ENCODE measurements around the gene C5.
"Not testable (repeated sequence)": the region's sequence is repeated elsewhere in the genome, so short reads cannot be mapped to it uniquely, and the experiment has no call there.

C5 gene

GRCh38 chr9:120979797-120980196 lies 70.3 kb downstream of the C5 start:
- DNase-seq (ENCODE audit: low read depth in 2 of 2), result no peak

DNA sequence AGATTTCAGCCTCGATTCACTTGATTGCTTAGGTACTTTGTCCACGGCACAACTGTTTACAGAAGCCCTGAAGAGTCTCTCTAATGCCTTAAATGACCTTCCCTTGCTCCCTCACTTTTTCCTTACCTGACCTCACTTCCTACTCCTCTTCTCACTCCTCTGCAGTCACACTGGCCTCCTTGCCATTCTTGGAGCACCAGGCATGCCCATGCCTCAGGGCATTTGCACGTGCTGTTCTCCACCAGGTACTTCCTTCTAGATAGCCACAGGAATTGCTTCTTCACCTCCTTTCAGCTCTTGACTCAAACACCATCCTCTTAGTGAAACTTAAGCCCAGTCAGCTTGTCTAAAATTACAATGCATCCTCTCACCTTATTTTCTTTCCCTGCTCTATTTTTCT lies 71.1 kb downstream of the C5 start:
- DNase-seq (ENCODE audit: low read depth in 2 of 2), result no peak

DNA sequence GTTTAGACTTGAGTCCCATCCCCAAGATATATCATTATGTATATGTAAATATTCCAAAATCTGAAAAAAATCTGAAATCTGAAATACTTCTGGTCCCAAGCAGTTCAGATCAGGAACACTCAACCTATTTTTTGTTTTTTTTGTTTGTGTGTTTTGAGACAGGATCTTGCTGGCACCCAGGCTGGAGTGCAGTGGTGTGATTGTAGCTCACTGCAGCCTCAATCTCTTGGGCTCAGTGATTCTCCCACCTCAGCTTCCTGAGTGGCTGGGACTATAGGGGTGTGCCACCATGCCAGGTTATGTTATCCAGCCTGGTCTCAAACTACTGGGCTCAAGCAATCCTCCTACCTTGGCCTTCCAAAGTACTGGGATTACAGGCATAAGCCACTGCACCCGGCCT lies 72.8 kb downstream of the C5 start:
- DNase-seq (ENCODE audit: low read depth in 2 of 2), result no peak

GRCh38 chr9:120974921-120975320 lies 75.2 kb downstream of the C5 start:
- no peak for DNase-seq (ENCODE audit: low read depth in 2 of 2)

- no peak for DNase-seq (ENCODE audit: low read depth in 2 of 2)
Observed at GRCh38 chr9:120974181-120974580, 75.9 kb downstream of the C5 start.

DNA sequence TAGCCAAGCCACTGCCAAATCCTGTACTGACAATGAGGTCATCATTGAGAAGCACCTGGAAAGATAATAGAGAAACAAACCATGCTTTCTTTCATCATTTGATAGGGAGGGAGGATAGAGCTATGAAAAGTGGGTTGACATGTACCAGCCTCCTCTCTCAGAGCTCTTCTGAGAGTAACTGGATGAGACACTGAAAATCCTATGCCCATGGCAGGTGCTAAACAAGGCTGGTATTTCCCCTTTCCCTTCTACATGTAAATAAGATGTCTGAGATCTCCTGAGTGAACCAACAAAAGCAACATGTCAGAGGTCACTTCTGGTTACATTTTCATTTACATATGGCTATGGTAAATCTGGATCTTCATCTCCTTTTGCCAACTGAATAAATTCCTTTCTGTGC lies 78.1 kb downstream of the C5 start:
- DNase-seq (ENCODE audit: low read depth in 2 of 2), result no peak

DNA sequence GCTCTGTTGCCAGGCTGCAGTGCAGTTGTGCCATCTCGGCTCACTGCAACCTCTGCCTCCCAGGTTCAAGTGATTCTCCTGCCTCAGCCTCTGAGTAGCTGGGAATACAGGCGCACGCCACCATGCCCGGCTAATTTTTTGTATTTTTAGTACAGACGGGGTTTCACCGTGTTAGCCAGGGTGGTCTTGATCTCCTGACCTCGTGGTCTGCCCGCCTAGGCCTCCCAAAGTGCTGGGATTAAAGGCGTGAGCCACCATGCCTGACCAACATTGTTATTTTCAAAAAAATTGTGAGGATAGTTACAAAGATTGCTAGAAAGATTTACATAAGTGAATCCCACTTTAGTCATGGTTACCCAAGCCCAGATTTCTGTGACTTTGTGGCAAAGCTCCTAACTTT lies 78.6 kb downstream of the C5 start:
- not testable (repeated sequence) for DNase-seq (ENCODE audit: low read depth in 2 of 2)

- no peak for DNase-seq (ENCODE audit: low read depth in 2 of 2)
Observed at GRCh38 chr9:120970244-120970643, 79.8 kb downstream of the C5 start.

GRCh38 chr9:120966013-120966369 lies 84.1 kb downstream of the C5 start:
- no peak for DNase-seq (ENCODE audit: low read depth in 2 of 2)

DNA sequence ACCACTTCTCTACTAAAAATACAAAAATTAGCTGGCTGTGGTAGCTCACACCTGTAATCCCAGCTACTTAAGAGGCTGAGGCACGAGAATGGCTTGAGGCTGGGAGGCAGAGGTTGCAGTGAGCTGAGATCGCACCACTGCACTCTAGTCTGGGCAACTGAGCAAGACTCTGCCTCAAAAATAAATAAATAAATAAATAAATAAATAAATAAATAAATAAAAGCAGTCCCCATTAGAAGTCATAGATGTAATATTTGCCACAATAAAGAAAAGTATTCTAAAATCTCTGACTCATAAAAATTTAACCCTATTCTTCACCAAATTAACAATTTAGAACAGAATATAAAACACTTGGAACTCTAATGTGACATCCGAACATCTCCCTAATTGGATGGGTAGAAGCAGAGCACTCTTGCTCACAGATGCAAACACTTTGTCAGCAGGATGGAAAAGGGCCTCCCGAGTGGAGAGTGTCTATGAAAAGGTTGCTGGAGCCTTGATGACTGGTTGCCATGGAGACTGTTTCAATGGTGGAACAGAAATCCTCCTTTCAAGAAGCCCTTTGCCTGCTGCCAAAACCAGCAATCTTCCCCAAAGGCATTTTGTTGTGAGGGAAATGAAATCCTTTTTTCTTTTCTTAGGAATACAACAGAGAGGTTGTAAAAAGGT lies 84.6 kb downstream of the C5 start:
- DNase-seq (ENCODE audit: low read depth in 2 of 2), result no peak

- no peak for DNase-seq (ENCODE audit: low read depth in 2 of 2)
Observed at GRCh38 chr9:120961936-120962335, 88.1 kb downstream of the C5 start.

DNA sequence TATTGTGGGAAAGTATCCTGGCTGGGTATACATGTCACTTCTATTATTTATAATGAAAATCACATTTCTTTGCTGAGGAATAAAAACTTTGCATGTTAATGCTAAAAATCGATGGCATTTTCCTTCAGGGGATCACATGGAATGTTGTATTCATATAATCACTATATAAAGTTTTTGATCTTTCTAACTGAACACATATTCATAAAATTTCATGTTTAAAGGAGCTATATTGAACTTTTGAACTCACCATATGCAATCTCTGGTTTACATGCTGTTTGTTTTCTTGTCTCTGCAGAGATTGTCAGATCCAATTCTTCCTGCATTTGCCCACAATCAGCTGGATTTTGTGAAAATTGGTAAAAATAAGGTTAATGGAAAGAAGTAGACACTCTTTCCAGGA lies 90.1 kb downstream of the C5 start:
- no peak for DNase-seq (ENCODE audit: low read depth in 2 of 2)

DNA sequence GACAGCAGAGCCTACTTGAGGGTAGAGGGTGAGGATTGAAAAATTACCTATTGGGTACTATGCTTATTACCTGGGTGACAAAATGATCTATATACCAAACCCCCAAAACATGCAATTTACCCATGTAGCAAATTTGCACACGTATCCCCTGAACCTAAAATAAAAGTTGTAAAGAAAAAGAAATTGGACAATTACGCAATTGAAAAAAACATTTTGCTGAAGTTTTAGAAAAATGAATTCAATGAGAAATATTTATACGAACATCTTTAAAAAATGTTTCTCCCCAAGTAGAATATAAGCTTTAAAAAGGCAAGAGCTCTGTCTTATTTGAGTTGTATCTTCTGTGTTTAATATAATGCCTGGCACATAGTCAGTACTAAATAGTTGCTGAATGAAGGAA lies 93.2 kb downstream of the C5 start:
- no peak for DNase-seq (ENCODE audit: low read depth in 2 of 2)

GRCh38 chr9:120951960-120952618 lies 98.0 kb downstream of the C5 start:
- DNase-seq (ENCODE audit: low read depth in 2 of 2), result no peak

- no peak for DNase-seq (ENCODE audit: low read depth in 2 of 2)
Observed at GRCh38 chr9:120950421-120951388, 99.4 kb downstream of the C5 start.

DNA sequence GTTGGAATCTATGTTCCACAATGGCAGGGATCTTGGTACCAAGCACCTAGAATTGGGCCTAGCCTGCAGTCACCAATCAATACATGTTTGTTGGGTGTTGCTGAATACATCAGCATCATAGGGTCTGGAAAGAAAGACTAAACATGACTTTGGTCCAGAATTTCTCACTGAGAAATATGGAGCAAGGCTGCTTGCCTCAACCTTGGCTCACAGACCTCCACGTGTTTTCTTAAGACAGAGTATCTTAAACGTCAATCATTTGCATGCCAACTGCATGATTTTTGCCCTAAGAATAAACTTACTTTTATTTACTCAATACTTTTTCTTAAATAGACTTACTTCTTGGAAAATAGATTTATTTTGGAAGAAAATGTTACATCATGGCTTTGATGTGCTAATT lies 100.8 kb downstream of the C5 start:
- no peak for DNase-seq (ENCODE audit: low read depth in 2 of 2)

- no peak for DNase-seq (ENCODE audit: low read depth in 2 of 2)
Observed at GRCh38 chr9:120948824-120949223, 101.3 kb downstream of the C5 start.

DNA sequence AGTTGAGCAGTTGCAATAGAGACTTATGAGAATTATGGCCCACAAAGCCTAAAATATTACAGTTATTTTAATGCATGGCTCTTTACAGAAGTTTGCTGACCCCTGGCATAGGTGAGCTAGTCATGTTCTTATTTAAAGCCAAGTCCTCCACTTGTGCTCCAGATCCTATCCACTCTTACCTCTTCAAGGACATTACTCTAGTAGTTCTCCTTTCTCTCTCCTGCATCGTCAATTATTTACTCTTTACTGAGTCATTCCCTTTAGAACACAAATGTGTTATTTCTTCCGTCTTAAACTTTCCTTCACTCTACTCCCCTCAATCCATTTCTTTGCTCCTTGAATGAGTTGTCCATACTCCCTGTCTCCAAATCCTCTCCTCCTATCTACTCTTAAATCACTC lies 102.9 kb downstream of the C5 start:
- no peak for DNase-seq (ENCODE audit: low read depth in 2 of 2)

- no peak for DNase-seq (ENCODE audit: low read depth in 2 of 2)
Observed at GRCh38 chr9:120946259-120946658, 103.8 kb downstream of the C5 start.

- DNase-seq (ENCODE audit: low read depth in 2 of 2), result no peak
Observed at GRCh38 chr9:120944948-120945347, 105.1 kb downstream of the C5 start.

DNA sequence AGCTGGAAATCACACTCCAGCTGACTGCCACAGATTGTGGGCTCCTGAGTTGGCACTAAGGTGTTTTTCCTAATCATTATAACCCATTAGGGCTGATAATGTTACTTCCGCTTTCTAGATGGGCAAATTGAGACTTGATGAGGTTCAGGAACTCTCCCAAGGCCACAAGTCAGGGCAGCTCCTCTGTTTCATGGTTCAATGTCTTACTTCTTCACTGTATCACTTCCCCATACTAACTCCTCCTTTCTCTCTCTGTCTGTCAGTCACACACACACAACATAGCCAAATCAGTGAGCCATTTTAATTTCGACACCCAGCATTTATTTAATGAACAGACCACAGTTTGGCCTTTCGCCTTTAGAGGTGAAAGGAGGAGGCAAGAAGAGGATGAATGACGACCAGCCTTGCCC lies 105.6 kb downstream of the C5 start:
- DNase-seq (ENCODE audit: low read depth in 2 of 2), result no peak

- no peak for DNase-seq (ENCODE audit: low read depth in 2 of 2)
Observed at GRCh38 chr9:120942186-120943001, 107.7 kb downstream of the C5 start.

All from stimulated activated CD8-positive, alpha-beta memory T cell treated with anti-CD3 and anti-CD28 coated beads, Interleukin-2, amount 100 ng/mL, for 48 hours (primary cell).